Stimulated activated CD4-positive, alpha-beta T cell treated with anti-CD3 and anti-CD28 coated beads, Interleukin-1b, Interleukin-23, amount 100 ng/mL, for 4 hours (primary cell): ENCODE results near the gene MMRN1.

Experiments
- DNase-seq, 2 donors: peaks; one replicate each; pipeline ENCODE4 v3.0.0-alpha.2; 2020; ENCODE audit warnings: low read depth in 2 of 2

MMRN1 gene

GRCh38 chr4:89906777-89907521 lies 12.3 kb downstream of the MMRN1 start:
- no peak for DNase-seq

DNA sequence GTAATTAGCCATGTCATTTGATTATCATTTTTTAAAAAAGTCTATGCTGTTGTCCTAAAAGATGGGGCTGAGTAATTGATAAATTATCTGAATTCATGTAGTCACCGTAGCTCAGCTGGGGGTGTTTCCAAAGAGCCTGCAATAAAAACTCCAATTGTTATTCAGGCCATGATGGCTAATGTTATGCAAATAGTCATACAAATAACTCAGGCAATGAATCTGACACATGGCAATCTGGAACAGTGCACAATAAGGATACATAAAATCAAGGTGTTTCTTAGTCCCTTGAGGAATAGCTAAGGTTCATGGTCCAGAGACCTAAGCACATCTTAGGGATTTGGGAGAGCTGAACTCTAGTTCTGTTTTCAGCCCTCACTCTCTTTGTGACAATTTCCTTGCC lies 15.2 kb downstream of the MMRN1 start:
- no peak for DNase-seq

GRCh38 chr4:89913623-89914022 lies 19.0 kb downstream of the MMRN1 start:
- DNase-seq, result no peak

- DNase-seq, result no peak
These were observed 20.2 kb downstream of the MMRN1 start for GRCh38 chr4:89914609-89915550.

DNA sequence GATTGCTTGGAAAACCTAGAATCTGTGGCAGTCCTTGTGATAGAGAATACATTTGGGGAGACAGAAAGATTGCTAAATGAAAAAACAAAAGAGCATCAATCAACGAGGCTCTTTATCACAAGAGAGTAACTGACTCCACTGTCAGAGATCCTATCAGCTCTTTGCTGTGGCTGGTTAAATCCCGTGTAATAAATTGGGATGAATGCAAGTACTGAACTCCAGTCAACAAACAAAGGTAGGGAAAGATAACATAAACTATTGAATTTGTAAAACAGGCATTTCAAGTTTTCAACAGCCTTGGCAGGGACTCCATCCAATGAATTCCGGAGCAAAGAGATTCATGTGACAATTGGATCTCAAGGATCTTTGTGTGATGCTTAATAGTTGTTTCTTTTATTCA lies 21.3 kb downstream of the MMRN1 start:
- DNase-seq, result no peak

DNA sequence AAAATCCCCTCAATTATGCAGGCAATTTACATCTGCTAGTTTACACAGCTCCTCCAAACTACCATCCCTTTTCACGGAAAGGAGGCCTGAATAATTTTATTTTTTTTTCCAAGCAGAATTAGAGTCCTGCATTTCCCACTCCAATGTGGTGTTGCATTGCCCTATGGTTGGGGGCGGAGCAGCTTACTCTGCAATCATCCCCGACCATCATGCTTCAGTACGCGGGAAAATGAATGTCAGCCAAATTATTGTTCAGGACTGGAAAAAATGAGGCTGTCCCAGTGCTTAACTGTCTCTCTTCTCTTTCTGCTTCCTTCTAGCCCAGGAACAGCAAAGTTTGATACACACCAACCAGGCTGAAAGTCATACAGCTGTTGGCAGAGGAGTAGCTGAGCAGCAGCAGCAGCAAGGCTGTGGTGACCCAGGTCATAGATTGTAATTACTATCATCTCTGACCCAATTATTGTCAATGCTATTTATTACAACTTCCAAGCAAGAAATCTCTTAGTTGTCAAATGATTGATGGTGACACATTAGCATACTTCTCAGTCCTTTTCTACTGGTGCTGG lies 28.3 kb downstream of the MMRN1 start:
- no peak for DNase-seq

- no peak for DNase-seq
These were observed 34.2 kb downstream of the MMRN1 start for GRCh38 chr4:89928838-89929237.

DNA sequence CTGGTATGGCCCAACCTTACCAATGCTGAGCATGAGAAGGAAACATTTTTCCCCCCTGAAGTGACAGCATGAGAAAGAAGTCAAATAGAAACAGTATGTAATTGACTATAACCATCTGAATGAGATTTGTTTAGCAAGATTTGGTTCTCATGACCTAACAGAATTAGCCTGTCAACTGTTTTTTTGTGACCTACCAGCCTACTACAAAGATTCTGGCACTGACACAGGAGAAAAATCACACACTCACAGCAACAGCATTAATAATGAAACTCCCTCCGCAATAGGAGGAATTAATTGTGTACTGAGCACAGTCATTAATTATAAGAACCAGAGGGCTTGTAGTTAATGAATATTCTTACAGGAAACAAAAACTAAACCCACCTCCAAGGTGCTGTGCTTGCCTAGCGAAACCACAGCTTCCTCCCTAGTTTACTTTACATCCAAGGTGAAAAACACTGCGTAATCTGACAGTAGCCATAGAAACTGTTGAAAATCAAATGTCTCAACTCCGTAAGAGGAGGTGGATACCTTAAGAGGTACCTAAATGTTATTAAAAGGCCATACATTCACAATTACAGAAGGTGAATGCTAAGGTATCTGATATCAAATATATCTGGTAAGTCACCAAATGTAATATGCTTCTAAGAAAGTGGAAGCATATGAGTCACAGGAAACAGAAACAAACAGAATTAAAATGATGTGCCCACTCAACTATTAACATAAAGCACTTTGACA lies 34.9 kb downstream of the MMRN1 start:
- DNase-seq, result no peak

DNA sequence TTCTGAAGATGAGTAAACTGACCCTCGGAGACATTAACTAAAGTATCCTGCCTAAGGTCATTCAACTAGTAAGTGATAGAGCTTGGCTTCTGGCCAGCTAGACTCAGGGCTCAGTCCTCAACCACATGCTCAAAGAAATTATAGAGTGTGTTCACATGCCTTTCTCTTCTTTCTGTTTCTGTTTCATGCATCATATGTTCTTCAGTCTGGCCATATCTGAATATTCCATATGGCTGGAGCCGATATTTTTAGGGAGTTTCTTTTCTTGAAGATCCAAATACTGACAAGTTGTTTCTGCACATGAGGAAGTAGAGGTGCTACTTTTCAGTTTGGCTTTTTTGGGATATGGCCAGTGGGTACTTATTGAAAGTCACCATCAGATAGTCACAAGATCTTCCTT lies 44.9 kb downstream of the MMRN1 start:
- no peak for DNase-seq

DNA sequence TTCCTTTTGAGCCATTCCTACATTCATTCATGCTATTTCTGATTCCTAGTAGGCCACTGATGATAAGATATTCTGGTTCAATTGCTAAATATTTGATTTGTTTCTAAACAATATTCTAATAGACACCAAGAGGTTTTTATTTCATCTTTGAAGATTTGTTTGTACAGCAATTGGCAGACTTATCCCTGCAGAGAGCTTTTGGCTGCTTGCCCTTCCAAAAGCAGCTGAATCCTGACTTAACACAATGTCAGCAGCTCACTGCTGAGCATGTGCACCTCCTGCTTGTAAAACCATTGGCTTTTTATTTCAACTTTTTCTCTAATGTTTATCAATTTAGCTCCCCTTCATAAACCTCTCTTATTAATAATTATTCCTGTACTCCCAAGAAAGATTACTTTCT lies 45.3 kb downstream of the MMRN1 start:
- DNase-seq, result no peak

- DNase-seq, result no peak
These were observed 48.2 kb downstream of the MMRN1 start for GRCh38 chr4:89942811-89943210.

DNA sequence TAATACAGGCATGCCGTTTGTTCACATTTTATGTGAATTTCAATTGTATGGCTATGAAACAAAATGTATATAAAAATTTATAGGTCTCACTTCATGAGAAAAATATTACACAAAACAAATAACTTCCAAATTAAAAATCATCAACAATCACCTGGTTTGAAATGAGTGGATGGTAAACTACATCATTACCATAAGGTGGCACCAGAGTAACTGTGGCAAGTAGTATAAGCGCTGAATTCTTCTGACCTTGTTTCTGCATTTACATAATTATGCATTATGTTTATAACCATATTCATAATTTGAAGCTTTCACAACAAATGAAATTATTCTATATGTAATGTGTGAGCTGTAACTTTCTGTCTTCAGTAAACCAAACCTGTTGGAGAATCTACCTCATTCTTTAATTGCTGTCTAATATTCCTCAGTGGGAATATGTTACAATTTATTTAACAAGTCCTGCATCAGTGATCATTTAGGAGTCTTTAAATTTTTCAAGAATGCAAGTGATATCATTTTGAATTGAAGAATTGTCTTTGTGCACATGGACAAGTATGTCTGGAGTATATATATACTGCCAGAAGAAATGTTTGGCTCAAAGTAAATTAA lies 55.2 kb downstream of the MMRN1 start:
- DNase-seq, result no peak

DNA sequence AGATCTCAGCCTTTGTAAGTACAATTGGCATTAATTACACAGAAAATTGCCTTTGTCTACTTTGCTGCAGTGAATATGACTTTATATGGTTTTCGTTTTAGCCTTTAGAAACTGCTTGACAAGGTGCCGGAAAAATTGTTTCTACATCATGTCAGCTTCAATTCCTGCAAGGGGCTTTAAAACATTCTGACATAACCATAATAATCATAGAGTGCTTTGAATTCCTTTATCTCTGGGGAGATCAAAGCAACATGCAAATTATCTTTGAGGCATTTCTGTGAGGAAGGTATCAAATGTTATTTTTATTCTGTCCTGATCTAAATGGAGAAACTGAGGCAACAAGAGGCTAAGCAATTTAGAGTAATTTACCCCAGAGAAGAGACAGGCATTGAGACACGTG lies 57.8 kb downstream of the MMRN1 start:
- no peak for DNase-seq

- no peak for DNase-seq
These were observed 60.4 kb downstream of the MMRN1 start for GRCh38 chr4:89954906-89955695.

DNA sequence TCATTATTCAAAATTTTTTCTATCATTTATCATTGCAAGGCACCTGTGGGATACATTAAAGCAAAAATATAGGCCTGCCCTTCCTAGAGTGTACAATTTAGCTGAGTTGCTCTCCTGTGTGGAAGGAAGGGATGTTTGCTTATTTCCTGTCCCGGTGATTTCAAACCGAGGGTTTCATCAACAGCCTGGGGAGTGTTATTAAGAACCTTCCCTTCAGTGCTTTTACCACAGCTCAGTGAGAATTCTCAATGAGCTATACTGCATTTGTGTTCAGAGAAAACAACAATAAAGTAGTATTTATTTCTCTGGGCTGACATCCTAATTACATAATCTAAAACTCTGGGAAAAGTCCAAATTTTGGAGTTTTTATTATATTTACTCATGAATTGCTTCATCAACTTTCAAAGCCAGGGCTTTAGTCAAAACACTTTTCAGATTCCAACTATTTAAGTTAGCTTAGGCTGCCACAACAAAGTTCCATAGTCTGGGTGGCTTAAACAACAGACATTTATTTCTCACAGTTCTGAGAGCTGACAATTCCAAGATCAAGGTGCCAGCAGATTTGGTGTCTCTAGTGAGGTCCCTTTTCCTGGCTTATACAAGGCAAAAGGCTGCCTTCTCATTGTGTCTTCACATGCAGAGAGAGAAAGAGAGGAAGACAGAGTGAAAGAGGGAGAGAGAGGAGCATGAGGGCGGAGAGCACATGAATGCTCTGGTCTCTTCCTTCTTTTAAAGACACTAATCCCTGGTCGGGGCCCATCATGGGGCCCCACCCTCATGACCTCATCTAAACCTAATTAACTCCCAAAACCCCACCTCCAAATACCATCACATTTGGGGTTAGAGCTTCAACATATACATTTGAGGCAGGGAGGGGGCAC lies 62.6 kb downstream of the MMRN1 start:
- no peak for DNase-seq

- DNase-seq, result no peak
These were observed 87.2 kb downstream of the MMRN1 start for GRCh38 chr4:89981789-89982334.

DNA sequence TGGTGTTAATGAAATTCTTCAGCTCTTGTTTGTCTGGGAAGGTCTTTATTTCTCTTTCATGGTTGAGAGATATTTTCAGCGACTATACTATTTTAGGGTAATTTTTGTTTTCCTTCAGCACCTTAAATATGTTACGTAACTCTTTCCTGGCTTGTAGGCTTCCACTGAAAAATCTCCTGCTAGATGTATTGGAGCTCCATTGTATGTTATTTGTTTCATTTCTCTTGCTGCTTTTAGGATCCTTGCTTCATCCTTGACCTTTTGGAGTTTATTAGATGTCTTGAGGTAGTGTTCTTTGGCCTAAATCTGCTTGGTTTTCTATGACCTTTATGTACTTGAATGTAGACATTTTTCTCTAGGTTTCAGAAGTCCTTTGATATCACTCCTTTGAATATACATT lies 93.6 kb downstream of the MMRN1 start:
- DNase-seq, result no peak

DNA sequence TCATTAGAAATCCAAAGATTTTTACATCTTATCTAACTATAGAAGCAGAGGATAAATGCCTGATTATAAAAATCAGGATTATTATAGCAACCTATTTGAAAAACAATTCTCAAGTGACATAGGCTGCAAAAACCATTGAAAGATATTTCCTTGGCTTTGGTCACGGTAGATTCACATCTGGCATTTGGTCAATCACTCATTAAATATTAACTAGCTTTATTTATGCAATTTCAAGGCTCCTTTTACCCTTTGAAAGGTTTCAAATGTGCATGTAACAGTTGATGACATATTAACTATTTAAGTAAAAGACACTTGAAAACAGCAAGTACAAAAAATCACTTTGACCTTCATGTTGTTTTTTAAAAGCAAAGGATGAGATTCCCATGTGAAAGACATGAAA lies 98.1 kb downstream of the MMRN1 start:
- DNase-seq, result no peak

DNA sequence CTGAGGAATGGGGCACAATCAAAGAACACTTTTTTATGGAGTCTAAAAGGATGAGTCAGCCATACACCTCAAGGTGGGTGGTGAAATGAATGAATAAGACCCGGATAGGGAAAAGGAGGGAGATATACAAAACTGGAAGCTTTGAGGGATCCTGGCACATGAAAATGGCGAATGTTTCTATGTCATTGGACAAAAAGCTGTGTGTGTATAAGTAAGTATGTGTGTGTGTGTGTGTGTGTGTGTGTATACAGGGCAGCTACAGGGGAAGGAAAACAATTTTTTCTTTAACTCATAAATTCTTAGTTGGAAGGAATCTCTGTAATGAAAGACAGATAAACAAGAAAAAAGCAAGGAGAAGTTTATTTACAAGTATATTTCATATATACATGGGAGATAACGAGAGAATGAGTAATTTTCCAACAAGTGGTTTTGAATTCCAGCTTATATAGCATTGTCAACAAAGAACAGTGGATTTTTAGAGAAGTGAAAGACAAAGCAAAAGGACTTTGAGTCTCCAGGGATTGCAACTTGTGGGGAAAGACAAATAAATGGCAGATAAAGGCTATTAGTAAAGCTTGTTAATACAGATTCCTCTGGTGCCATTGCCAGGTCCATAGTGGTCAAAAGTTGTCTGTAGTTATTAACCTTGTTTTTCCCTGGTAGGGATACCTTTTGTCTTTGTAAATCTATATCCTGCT lies 99.7 kb downstream of the MMRN1 start:
- DNase-seq, result no peak
